ENCODE data around the gene FTO.

FTO gene

DNA sequence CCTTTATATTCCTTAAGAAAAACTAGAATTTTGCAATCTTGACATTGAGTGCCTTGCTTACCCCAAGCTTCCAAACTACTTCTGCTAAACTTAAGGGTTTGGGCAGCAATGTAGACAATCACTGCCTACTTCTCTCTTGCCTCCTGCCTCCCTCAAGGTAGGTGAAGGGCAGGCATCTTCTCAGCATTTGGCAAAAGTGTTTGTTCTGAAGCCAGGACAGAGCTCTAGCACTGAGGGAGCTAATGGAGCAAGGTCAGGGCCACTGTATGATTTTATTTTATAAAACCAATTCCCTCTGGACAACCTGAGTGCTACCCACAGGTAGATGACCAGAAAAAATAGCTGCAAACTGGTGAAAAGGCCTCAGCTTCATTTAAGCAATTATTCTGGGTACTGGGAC is 470.8 kb downstream of the FTO start:
- no peak for DNase-seq (ENCODE audit: low spot score)
- TF ChIP-seq, protein P1, sequence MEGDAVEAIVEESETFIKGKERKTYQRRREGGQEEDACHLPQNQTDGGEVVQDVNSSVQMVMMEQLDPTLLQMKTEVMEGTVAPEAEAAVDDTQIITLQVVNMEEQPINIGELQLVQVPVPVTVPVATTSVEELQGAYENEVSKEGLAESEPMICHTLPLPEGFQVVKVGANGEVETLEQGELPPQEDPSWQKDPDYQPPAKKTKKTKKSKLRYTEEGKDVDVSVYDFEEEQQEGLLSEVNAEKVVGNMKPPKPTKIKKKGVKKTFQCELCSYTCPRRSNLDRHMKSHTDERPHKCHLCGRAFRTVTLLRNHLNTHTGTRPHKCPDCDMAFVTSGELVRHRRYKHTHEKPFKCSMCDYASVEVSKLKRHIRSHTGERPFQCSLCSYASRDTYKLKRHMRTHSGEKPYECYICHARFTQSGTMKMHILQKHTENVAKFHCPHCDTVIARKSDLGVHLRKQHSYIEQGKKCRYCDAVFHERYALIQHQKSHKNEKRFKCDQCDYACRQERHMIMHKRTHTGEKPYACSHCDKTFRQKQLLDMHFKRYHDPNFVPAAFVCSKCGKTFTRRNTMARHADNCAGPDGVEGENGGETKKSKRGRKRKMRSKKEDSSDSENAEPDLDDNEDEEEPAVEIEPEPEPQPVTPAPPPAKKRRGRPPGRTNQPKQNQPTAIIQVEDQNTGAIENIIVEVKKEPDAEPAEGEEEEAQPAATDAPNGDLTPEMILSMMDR (IDR thresholded peaks at IDR 0.05; ENCODE audit: extremely low read depth, missing control alignments) = no peak

DNA sequence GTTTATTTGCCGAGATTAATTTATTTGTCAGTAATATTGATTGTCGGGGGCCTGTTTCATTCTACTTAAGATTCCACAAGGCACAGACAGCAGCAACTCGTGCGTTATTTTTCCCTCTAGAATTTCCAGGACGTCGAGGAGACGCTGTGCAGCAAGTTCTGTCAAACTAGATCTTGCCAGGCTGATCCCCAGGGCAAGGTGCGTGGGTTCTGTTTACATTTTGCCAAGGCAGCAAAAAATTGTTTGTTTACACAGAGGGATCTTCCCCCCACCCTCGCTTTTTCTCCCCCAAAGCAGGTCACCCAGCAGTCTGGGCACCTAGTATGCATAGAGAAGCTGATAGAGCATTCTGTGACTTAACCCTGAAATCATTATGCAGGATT is 471.2 kb downstream of the FTO start:
- TF ChIP-seq, protein P1 (IDR thresholded peaks at IDR 0.05; ENCODE audit: extremely low read depth, missing control alignments) = no peak
- DNase-seq (ENCODE audit: low spot score) = no peak

DNA sequence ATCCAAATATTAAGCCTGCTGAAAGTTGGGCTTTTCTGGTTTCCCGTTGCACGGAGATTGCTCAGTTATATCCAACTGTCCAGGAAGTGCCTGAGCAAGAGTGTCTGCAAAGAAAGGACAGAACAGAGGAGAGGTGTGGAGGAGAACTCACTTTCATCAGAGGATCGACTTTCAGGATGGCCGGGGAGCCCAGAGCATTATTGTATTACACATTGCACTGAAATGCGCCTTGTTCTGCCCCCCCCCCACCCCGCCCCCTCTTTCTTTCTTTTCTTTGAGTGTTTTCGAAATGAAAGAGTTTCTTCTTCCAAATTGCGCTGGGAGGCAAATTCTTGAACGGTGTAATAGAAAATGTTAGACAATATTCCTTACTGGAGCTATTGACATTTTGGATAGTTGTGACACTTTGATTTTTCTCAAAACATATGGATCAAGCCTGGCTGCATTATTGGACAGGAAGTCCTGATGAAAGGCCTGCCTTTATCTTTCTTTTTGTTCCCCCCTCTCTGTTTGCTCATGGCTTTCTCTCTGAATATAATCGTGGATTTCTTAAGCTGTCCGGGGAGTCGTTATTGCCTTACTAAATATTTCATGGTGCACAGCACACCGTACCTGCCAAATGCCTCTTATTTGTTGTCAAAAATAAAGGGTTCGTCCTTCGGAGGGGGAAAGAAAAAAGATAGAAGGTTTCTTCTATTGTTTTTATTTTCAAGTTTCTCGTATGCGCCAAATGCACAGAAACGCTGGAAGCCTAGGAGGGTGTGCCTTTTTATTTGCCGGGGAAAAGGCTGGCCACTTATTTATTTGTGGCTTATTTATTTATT is 471.8 kb downstream of the FTO start:
- DNase-seq (ENCODE audit: low spot score) = no peak
- TF ChIP-seq, protein P1 (IDR thresholded peaks at IDR 0.05; ENCODE audit: extremely low read depth, missing control alignments) = no peak

DNA sequence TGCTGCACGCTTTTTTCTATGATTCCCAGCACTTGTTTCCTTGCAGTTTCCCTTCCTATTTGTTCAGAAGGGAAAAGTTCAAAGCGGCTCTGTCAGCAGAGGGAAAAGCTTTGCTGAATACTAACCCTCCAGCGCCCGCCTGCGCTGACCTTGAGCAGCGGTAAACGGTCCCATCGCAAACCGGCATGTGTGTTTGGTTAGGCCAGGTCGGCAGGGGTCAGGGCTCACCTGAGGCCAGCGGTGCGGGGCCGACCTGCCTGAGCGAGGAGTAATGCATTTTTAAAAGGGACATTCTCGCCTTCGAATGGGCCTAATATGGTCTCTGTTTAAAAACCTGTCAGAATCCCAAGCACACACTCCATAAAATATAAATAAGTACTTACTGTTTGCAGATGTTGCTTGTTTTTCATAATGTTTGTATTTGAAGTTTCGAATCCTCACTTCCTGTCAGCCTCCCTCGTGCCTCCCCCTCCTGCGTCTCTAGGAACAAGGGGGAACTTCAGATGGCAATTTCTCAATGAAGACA is 472.5 kb downstream of the FTO start:
- TF ChIP-seq, protein P1 (IDR thresholded peaks at IDR 0.05; ENCODE audit: extremely low read depth, missing control alignments) = no peak
- no peak for DNase-seq (ENCODE audit: low spot score)

DNA sequence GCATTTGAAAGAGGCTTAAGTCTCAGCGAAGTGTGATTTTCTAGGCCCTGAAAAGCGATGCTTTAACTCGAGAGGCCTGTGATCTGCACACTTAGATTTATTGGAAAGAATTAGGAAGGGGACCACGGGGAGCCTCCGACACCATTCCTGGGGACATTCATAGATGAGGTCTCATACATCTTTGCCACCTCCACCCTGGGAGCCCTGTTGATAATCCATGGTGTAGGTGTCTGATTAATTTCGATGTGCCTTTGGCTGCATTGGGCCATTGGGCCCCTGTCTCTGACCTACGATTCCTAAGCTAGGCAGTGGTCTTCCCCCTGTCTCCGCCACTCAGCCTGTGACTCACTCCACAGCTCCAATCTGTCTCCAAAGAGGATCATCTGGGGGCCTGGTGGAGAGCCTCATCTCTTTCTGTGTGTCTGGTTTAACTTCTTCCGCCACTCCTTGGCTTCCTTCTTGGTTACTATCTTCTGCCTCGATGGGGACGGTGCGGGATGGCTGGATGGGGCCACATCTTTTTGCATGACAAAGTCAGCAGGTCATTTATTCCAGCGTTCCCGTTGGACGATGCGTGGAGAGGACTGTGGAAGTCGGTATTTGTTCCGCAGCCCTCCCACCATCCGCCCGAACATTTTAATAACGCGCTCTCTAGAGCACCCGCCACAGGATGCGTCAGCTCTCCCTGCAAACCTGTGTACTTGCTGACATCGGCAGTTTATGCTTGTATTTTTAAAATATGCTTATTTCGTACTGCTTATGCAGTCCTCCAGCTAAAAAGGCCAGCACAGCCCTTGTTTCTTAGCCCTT is 473.3 kb downstream of the FTO start:
- no peak for DNase-seq (ENCODE audit: low spot score)
- TF ChIP-seq, protein P1 (IDR thresholded peaks at IDR 0.05; ENCODE audit: extremely low read depth, missing control alignments) = no peak

DNA sequence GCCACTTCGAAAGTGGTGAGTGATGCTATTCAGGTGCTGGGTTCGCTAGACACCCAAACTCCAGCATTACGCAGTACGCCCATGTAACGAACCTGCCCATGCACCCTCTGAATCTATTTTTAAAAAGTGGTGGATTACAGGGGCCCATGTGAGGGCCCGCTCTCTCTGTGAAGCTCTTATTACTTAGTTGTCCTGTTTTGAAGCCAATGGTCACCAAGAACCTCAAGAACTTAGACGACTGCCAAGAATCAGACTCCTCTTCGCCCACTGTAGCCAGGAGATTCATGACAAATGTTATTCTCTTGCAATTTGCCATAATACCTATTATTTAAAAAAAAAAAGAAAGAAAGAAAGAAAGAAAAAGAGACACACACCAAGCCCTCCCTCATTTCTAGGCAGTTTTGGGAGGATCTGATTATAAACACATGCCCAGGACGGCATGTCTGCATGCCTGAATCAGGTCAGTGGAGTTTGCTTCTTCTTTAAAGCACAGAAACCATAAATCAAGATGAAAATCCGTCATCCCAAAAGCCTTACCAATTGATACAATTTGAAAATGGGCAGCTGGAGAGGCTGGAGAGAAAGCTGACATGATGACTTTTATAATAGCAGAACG is 474.0 kb downstream of the FTO start:
- TF ChIP-seq, protein P1 (IDR thresholded peaks at IDR 0.05; ENCODE audit: extremely low read depth, missing control alignments) = no peak

More for the DNA sequence above, 474.0 kb downstream of the FTO start:
- no peak for DNase-seq (ENCODE audit: low spot score)

Measured in GM20000 (cell line).